Endothelial cell of umbilical vein (primary cell): ENCODE measurements around the gene DAB2IP. TPM values are rescaled to one million over a fixed set of nuclear protein-coding genes. Genes with fewer than 3 reads are reported as not detected.

ENCODE experiments used
- BruUV-seq: library from RNA; stranded (reverse); fragments of 400-500 nt; replicated peaks from 2 replicates; lab custom pipeline; 2021; lab: Mats Ljungman, UMichigan
- CTCF ChIA-PET: fragments of 300-600, 350-600 bp; sonication (Branson Sonifier 250); formaldehyde crosslinking; loops from one replicate; lab custom pipeline; 2021; ENCODE audit warnings: antibody characterized with exemption, inconsistent platforms; lab: Charles Lee
- POLR2A ChIA-PET: fragments of 300-600, 350-600 bp; sonication (Branson Sonifier 250); formaldehyde crosslinking; loops from one replicate; lab custom pipeline; 2021; ENCODE audit warnings: antibody characterized with exemption, inconsistent platforms; lab: Charles Lee
- DNase-seq: peaks from one replicate; pipeline ENCODE4 v3.0.0-alpha.2; 2011; ENCODE audit warnings: low read depth, low spot score
- FAIRE-seq: peaks from 2 replicates; lab custom pipeline; 2011; peaks lifted over from hg19 to GRCh38; lab: Jason Lieb, UNC
- H2AFZ ChIP-seq: 2 replicates; pipeline ENCODE4 v1.6.0; 2012; ENCODE audit warnings: low read depth, low read length, control low read depth, inconsistent platforms
- H3K27ac ChIP-seq: 2 replicates; pipeline ENCODE4 v1.5.1; 2011; ENCODE audit warnings: low read depth, mild to moderate bottlenecking, control low read depth, low read length, moderate library complexity; ENCODE audit not compliant: insufficient read depth
- H3K27me3 ChIP-seq, 2 experiments: 2 replicates each; pipeline versions ENCODE4 v1.6.0 to v1.6.1; 2011; ENCODE audit warnings: low read length in 2 of 2, mixed read lengths in 1 of 2; ENCODE audit not compliant: control insufficient read depth in 2 of 2, insufficient read depth in 2 of 2
- H3K36me3 ChIP-seq, 2 experiments: 2 replicates in 1 of 2; 3 replicates in 1 of 2; pipeline ENCODE4 v1.5.1; 2011; ENCODE audit warnings: low read length in 2 of 2, mild to moderate bottlenecking in 1 of 2, moderate library complexity in 1 of 2; ENCODE audit not compliant: control insufficient read depth in 2 of 2, insufficient read depth in 2 of 2; ENCODE audit errors: extremely low read depth in 1 of 2
- H3K4me1 ChIP-seq: 3 replicates; pipeline ENCODE4 v1.5.1; 2011; ENCODE audit warnings: mild to moderate bottlenecking, low read length; ENCODE audit not compliant: control insufficient read depth, insufficient read depth; ENCODE audit errors: extremely low read depth
- H3K4me2 ChIP-seq: 2 replicates; pipeline ENCODE4 v1.6.1; 2011; ENCODE audit warnings: low read length, control low read depth, mixed read lengths; ENCODE audit not compliant: insufficient read depth
- H3K4me3 ChIP-seq, 3 experiments: fragments of 200-600 bp in 1 of 3; sonication (generic), shearing (Covaris generic) in 1 of 3; replicated peaks in 1 of 3; 2 replicates each; pipeline ENCODE4 v1.5.1; 2011 to 2016; ENCODE audit warnings: control low read depth in 3 of 3, low read length in 3 of 3, mild to moderate bottlenecking in 2 of 3, inconsistent platforms in 1 of 3, low read depth in 1 of 3, moderate library complexity in 1 of 3; ENCODE audit not compliant: insufficient read depth in 1 of 3
- H3K79me2 ChIP-seq: 2 replicates; pipeline ENCODE4 v1.6.0; 2012; ENCODE audit warnings: low read length, inconsistent platforms; ENCODE audit not compliant: control insufficient read depth, insufficient read depth
- H3K9ac ChIP-seq: replicated peaks from 2 replicates; pipeline ENCODE3; 2011; ENCODE audit warnings: low read length, control low read depth; ENCODE audit not compliant: insufficient read depth; ENCODE audit errors: extremely low read depth
- H3K9me1 ChIP-seq: replicated peaks from 3 replicates; pipeline ENCODE4 v1.6.0; 2011; ENCODE audit warnings: mild to moderate bottlenecking, low read length; ENCODE audit not compliant: control insufficient read depth, insufficient read depth; ENCODE audit errors: extremely low read depth
- H3K9me3 ChIP-seq: replicated peaks from 2 replicates; pipeline ENCODE4 v1.5.1; 2012; ENCODE audit warnings: low read length, inconsistent platforms; ENCODE audit not compliant: control insufficient read depth, insufficient read depth
- H4K20me1 ChIP-seq: replicated peaks from 2 replicates; pipeline ENCODE3; 2011; ENCODE audit warnings: mild to moderate bottlenecking, low read length; ENCODE audit not compliant: control insufficient read depth, insufficient read depth; ENCODE audit errors: extremely low read depth
- EZH2 ChIP-seq: IDR thresholded peaks from 2 replicates; pipeline ENCODE4 v1.6.1; 2012; ENCODE audit warnings: borderline replicate concordance, low read depth, mild to moderate bottlenecking, moderate library complexity, low read length, inconsistent platforms; ENCODE audit not compliant: severe bottlenecking
- FOS ChIP-seq: IDR thresholded peaks from 2 replicates; pipeline ENCODE4 v1.6.1; 2011; ENCODE audit warnings: mild to moderate bottlenecking, low read length, moderate library complexity, borderline replicate concordance; ENCODE audit not compliant: insufficient read depth
- GATA2 ChIP-seq: IDR thresholded peaks from 2 replicates; pipeline ENCODE4 v1.7.0; 2011; ENCODE audit warnings: low read depth, mild to moderate bottlenecking, moderate library complexity, mixed read lengths, low read length; ENCODE audit not compliant: insufficient read length, insufficient read depth
- JUN ChIP-seq: IDR thresholded peaks from 2 replicates; pipeline ENCODE4 v1.6.1; 2011; ENCODE audit warnings: borderline replicate concordance, low read depth; ENCODE audit not compliant: insufficient read length, insufficient read depth
- MYC ChIP-seq: IDR thresholded peaks from one replicate; pipeline ENCODE4 v1.6.1; 2011; ENCODE audit warnings: mild to moderate bottlenecking, low read depth, low read length
- POLR2A ChIP-seq: IDR thresholded peaks from 2 replicates; pipeline ENCODE4 v1.6.1; 2012; ENCODE audit warnings: low read depth, mild to moderate bottlenecking, control low read depth, low read length
- POLR2AphosphoS5 ChIP-seq: IDR thresholded peaks from 2 replicates; pipeline ENCODE4 v1.6.1; 2012; ENCODE audit warnings: low read depth, mild to moderate bottlenecking, control low read depth, low read length, moderate library complexity; ENCODE audit not compliant: insufficient read depth
- dilution Hi-C: fragments of 300-500 bp; cut with MboI; formaldehyde crosslinking; loops from one replicate; pipeline ENCODE4 v1.15.0; 2019; ENCODE audit warnings: low sequenced_read_pairs; ENCODE audit not compliant: extremely low pct_ligation_motif_present
- intact Hi-C: fragments of 100-400 bp; cut with micrococcal nuclease; formaldehyde crosslinking; loops from one replicate; pipeline ENCODE4 v1.10.0; 2022
- polyA plus RNA-seq, 4 experiments: library from polyadenylated mRNA; depleted of rRNA in 3 of 4; stranded (reverse) in 3 of 4; unstranded in 1 of 4; fragments of >200 nt; gene quantifications; 2 replicates each; pipeline versions ENCODE4 v1.2.1 to v1.2.3, GENCODE V29; 2011 to 2012; ENCODE audit warnings: missing spikeins in 1 of 4
- total RNA-seq: library from RNA; stranded (reverse); gene quantifications from 2 replicates; pipeline ENCODE4 v1.2.3, GENCODE V29; 2021
- TF ChIP-seq, protein P1 (sequence below): IDR thresholded peaks from 2 replicates; pipeline ENCODE4 v1.6.1; 2011; ENCODE audit not compliant: insufficient read depth, insufficient read length
- TF ChIP-seq, protein P2 (sequence below), 2 donors: IDR thresholded peaks; 1 replicate in 1 of 2; 2 replicates in 1 of 2; pipeline ENCODE4 v1.5.1; 2011; ENCODE audit warnings: low read length in 2 of 2, mild to moderate bottlenecking in 2 of 2, moderate library complexity in 2 of 2, control low read depth in 1 of 2, inconsistent platforms in 1 of 2, low read depth in 1 of 2; ENCODE audit not compliant: insufficient read depth in 1 of 2; ENCODE audit errors: extremely low read depth in 1 of 2

DAB2IP gene
- total and polyA plus RNA-seq, 2 donors (not counting 3 experiments of a cell fraction or from before 2014, with no cell fraction given): 29.2 to 53.6 TPM

DNA sequence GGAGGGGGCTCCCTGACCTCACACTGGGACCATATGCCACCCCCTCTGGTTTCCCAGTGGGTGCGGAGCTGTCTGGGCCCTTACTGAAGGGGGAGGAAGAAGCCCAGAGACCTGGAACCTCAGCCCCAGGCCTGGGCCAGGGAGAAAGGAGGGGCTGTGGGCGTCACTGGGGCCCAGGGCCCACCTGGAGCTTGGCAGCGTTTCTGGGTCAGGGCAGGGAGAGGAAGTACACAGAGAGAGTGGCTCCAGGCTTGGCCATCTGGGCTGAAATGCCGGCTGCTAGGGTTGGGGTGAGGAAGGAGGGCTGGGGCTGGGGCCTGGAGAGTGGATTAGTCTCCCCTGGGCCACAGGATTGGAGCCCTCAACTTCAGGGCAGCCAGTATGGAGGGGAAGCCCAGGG is 6.4 kb upstream of the DAB2IP start:
- no peaks in the 10 kb centered on the region for H3K9me3 ChIP-seq
- no peak overlapping the region for H2AFZ ChIP-seq
- no peak overlapping the region for H3K4me3 ChIP-seq
- BruUV-seq: no TSS peak
- H4K20me1 ChIP-seq: no peaks in the 10 kb centered on the region
- TF ChIP-seq FOS: no peak
- TF ChIP-seq GATA2: no peak
- no peak for TF ChIP-seq JUN
- no peak for TF ChIP-seq POLR2A
- no peak for TF ChIP-seq EZH2
- TF ChIP-seq, protein P1, sequence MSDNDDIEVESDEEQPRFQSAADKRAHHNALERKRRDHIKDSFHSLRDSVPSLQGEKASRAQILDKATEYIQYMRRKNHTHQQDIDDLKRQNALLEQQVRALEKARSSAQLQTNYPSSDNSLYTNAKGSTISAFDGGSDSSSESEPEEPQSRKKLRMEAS: no peak
- TF ChIP-seq MYC: no peak
- TF ChIP-seq POLR2AphosphoS5: no peak
- TF ChIP-seq, protein P2, sequence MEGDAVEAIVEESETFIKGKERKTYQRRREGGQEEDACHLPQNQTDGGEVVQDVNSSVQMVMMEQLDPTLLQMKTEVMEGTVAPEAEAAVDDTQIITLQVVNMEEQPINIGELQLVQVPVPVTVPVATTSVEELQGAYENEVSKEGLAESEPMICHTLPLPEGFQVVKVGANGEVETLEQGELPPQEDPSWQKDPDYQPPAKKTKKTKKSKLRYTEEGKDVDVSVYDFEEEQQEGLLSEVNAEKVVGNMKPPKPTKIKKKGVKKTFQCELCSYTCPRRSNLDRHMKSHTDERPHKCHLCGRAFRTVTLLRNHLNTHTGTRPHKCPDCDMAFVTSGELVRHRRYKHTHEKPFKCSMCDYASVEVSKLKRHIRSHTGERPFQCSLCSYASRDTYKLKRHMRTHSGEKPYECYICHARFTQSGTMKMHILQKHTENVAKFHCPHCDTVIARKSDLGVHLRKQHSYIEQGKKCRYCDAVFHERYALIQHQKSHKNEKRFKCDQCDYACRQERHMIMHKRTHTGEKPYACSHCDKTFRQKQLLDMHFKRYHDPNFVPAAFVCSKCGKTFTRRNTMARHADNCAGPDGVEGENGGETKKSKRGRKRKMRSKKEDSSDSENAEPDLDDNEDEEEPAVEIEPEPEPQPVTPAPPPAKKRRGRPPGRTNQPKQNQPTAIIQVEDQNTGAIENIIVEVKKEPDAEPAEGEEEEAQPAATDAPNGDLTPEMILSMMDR (IDR thresholded peaks at IDR 0.05; ENCODE audit: extremely low read depth in 1 of 2, insufficient read depth in 1 of 2, low read depth in 1 of 2, low read length in 2 of 2): no peak
- H3K36me3 ChIP-seq: no peaks in the 10 kb centered on the region
- no peaks in the 10 kb centered on the region for H3K9me1 ChIP-seq
- no peak overlapping the region for H3K9ac ChIP-seq
- FAIRE-seq: no peak
- ChIA-PET POLR2A (no interaction called here), CTCF (interaction anchor here (0.9 kb wide), 1 partner anchor 51 kb away, joined by 3 read pairs; no protein-coding TSS in a partner anchor)
- intact Hi-C loops (no loop called here), dilution Hi-C loops (no loop called here)
- peaks cover 2% of the 10 kb centered on the region for H3K4me1 ChIP-seq
- no peak for DNase-seq
- H3K27ac ChIP-seq: no peak overlapping the region
- no peak overlapping the region for H3K4me2 ChIP-seq
- H3K79me2 ChIP-seq: no peaks in the 10 kb centered on the region
- H3K27me3 ChIP-seq: no peaks in the 10 kb centered on the region
